Endothelial cell of umbilical vein (primary cell): ENCODE measurements around the gene NEK7. TPM values are rescaled to one million over a fixed set of nuclear protein-coding genes. Genes with fewer than 3 reads are reported as not detected.

Experiments used
- BruUV-seq: library from RNA; stranded (reverse); fragments of 400-500 nt; replicated peaks from 2 replicates; lab custom pipeline; 2021; lab: Mats Ljungman, UMichigan
- CTCF ChIA-PET: fragments of 300-600, 350-600 bp; sonication (Branson Sonifier 250); formaldehyde crosslinking; loops from one replicate; lab custom pipeline; 2021; ENCODE audit warnings: antibody characterized with exemption, inconsistent platforms; lab: Charles Lee
- POLR2A ChIA-PET: fragments of 300-600, 350-600 bp; sonication (Branson Sonifier 250); formaldehyde crosslinking; loops from one replicate; lab custom pipeline; 2021; ENCODE audit warnings: antibody characterized with exemption, inconsistent platforms; lab: Charles Lee
- DNase-seq: peaks from one replicate; pipeline ENCODE4 v3.0.0-alpha.2; 2011; ENCODE audit warnings: low read depth, low spot score
- FAIRE-seq: peaks from 2 replicates; lab custom pipeline; 2011; peaks lifted over from hg19 to GRCh38; lab: Jason Lieb, UNC
- H2AFZ ChIP-seq: 2 replicates; pipeline ENCODE4 v1.6.0; 2012; ENCODE audit warnings: low read depth, low read length, control low read depth, inconsistent platforms
- H3K27ac ChIP-seq: 2 replicates; pipeline ENCODE4 v1.5.1; 2011; ENCODE audit warnings: low read depth, mild to moderate bottlenecking, control low read depth, low read length, moderate library complexity; ENCODE audit not compliant: insufficient read depth
- H3K27me3 ChIP-seq, 2 experiments: 2 replicates each; pipeline versions ENCODE4 v1.6.0 to v1.6.1; 2011; ENCODE audit warnings: low read length in 2 of 2, mixed read lengths in 1 of 2; ENCODE audit not compliant: control insufficient read depth in 2 of 2, insufficient read depth in 2 of 2
- H3K36me3 ChIP-seq, 2 experiments: 2 replicates in 1 of 2; 3 replicates in 1 of 2; pipeline ENCODE4 v1.5.1; 2011; ENCODE audit warnings: low read length in 2 of 2, mild to moderate bottlenecking in 1 of 2, moderate library complexity in 1 of 2; ENCODE audit not compliant: control insufficient read depth in 2 of 2, insufficient read depth in 2 of 2; ENCODE audit errors: extremely low read depth in 1 of 2
- H3K4me1 ChIP-seq: 3 replicates; pipeline ENCODE4 v1.5.1; 2011; ENCODE audit warnings: mild to moderate bottlenecking, low read length; ENCODE audit not compliant: control insufficient read depth, insufficient read depth; ENCODE audit errors: extremely low read depth
- H3K4me2 ChIP-seq: 2 replicates; pipeline ENCODE4 v1.6.1; 2011; ENCODE audit warnings: low read length, control low read depth, mixed read lengths; ENCODE audit not compliant: insufficient read depth
- H3K4me3 ChIP-seq, 3 experiments: fragments of 200-600 bp in 1 of 3; sonication (generic), shearing (Covaris generic) in 1 of 3; replicated peaks in 1 of 3; 2 replicates each; pipeline ENCODE4 v1.5.1; 2011 to 2016; ENCODE audit warnings: control low read depth in 3 of 3, low read length in 3 of 3, mild to moderate bottlenecking in 2 of 3, inconsistent platforms in 1 of 3, low read depth in 1 of 3, moderate library complexity in 1 of 3; ENCODE audit not compliant: insufficient read depth in 1 of 3
- H3K79me2 ChIP-seq: 2 replicates; pipeline ENCODE4 v1.6.0; 2012; ENCODE audit warnings: low read length, inconsistent platforms; ENCODE audit not compliant: control insufficient read depth, insufficient read depth
- H3K9ac ChIP-seq: replicated peaks from 2 replicates; pipeline ENCODE3; 2011; ENCODE audit warnings: low read length, control low read depth; ENCODE audit not compliant: insufficient read depth; ENCODE audit errors: extremely low read depth
- H3K9me1 ChIP-seq: replicated peaks from 3 replicates; pipeline ENCODE4 v1.6.0; 2011; ENCODE audit warnings: mild to moderate bottlenecking, low read length; ENCODE audit not compliant: control insufficient read depth, insufficient read depth; ENCODE audit errors: extremely low read depth
- H3K9me3 ChIP-seq: replicated peaks from 2 replicates; pipeline ENCODE4 v1.5.1; 2012; ENCODE audit warnings: low read length, inconsistent platforms; ENCODE audit not compliant: control insufficient read depth, insufficient read depth
- H4K20me1 ChIP-seq: replicated peaks from 2 replicates; pipeline ENCODE3; 2011; ENCODE audit warnings: mild to moderate bottlenecking, low read length; ENCODE audit not compliant: control insufficient read depth, insufficient read depth; ENCODE audit errors: extremely low read depth
- CTCF ChIP-seq, 2 donors: IDR thresholded peaks; 1 replicate in 1 of 2; 2 replicates in 1 of 2; pipeline ENCODE4 v1.5.1; 2011; ENCODE audit warnings: low read length in 2 of 2, mild to moderate bottlenecking in 2 of 2, moderate library complexity in 2 of 2, control low read depth in 1 of 2, inconsistent platforms in 1 of 2, low read depth in 1 of 2; ENCODE audit not compliant: insufficient read depth in 1 of 2; ENCODE audit errors: extremely low read depth in 1 of 2
- EZH2 ChIP-seq: IDR thresholded peaks from 2 replicates; pipeline ENCODE4 v1.6.1; 2012; ENCODE audit warnings: borderline replicate concordance, low read depth, mild to moderate bottlenecking, moderate library complexity, low read length, inconsistent platforms; ENCODE audit not compliant: severe bottlenecking
- FOS ChIP-seq: IDR thresholded peaks from 2 replicates; pipeline ENCODE4 v1.6.1; 2011; ENCODE audit warnings: mild to moderate bottlenecking, low read length, moderate library complexity, borderline replicate concordance; ENCODE audit not compliant: insufficient read depth
- GATA2 ChIP-seq: IDR thresholded peaks from 2 replicates; pipeline ENCODE4 v1.7.0; 2011; ENCODE audit warnings: low read depth, mild to moderate bottlenecking, moderate library complexity, mixed read lengths, low read length; ENCODE audit not compliant: insufficient read length, insufficient read depth
- JUN ChIP-seq: IDR thresholded peaks from 2 replicates; pipeline ENCODE4 v1.6.1; 2011; ENCODE audit warnings: borderline replicate concordance, low read depth; ENCODE audit not compliant: insufficient read length, insufficient read depth
- MAX ChIP-seq: IDR thresholded peaks from 2 replicates; pipeline ENCODE4 v1.6.1; 2011; ENCODE audit not compliant: insufficient read depth, insufficient read length
- MYC ChIP-seq: IDR thresholded peaks from one replicate; pipeline ENCODE4 v1.6.1; 2011; ENCODE audit warnings: mild to moderate bottlenecking, low read depth, low read length
- POLR2A ChIP-seq: IDR thresholded peaks from 2 replicates; pipeline ENCODE4 v1.6.1; 2012; ENCODE audit warnings: low read depth, mild to moderate bottlenecking, control low read depth, low read length
- POLR2AphosphoS5 ChIP-seq: IDR thresholded peaks from 2 replicates; pipeline ENCODE4 v1.6.1; 2012; ENCODE audit warnings: low read depth, mild to moderate bottlenecking, control low read depth, low read length, moderate library complexity; ENCODE audit not compliant: insufficient read depth
- dilution Hi-C: fragments of 300-500 bp; cut with MboI; formaldehyde crosslinking; loops from one replicate; pipeline ENCODE4 v1.15.0; 2019; ENCODE audit warnings: low sequenced_read_pairs; ENCODE audit not compliant: extremely low pct_ligation_motif_present
- intact Hi-C: fragments of 100-400 bp; cut with micrococcal nuclease; formaldehyde crosslinking; loops from one replicate; pipeline ENCODE4 v1.10.0; 2022
- polyA plus RNA-seq, 4 experiments: library from polyadenylated mRNA; depleted of rRNA in 3 of 4; stranded (reverse) in 3 of 4; unstranded in 1 of 4; fragments of >200 nt; gene quantifications; 2 replicates each; pipeline versions ENCODE4 v1.2.1 to v1.2.3, GENCODE V29; 2011 to 2012; ENCODE audit warnings: missing spikeins in 1 of 4
- total RNA-seq: library from RNA; stranded (reverse); gene quantifications from 2 replicates; pipeline ENCODE4 v1.2.3, GENCODE V29; 2021

Gene NEK7
- total and polyA plus RNA-seq, 2 donors (not counting 3 experiments of a cell fraction or from before 2014, with no cell fraction given), result 22.6 to 45.7 TPM

- TF ChIP-seq JUN, result no peak
- no peak for TF ChIP-seq EZH2
- TF ChIP-seq MAX, result no peak
- no peak for TF ChIP-seq FOS
- no peak for TF ChIP-seq POLR2AphosphoS5
- TF ChIP-seq POLR2A, result no peak
- TF ChIP-seq CTCF (IDR thresholded peaks at IDR 0.05; ENCODE audit: extremely low read depth in 1 of 2, insufficient read depth in 1 of 2, low read depth in 1 of 2, low read length in 2 of 2), result no peak
- no peak for TF ChIP-seq MYC
- no peak for TF ChIP-seq GATA2
- H3K9me1 ChIP-seq, result no peaks in the 10 kb centered on the region
- H3K9ac ChIP-seq, result no peak overlapping the region
- no peak for DNase-seq
- H3K79me2 ChIP-seq, result peaks cover 33% of the 10 kb centered on the region
- FAIRE-seq, result no peak
- peaks cover 26% of the 10 kb centered on the region for H4K20me1 ChIP-seq
- no peaks in the 10 kb centered on the region for H3K36me3 ChIP-seq
- BruUV-seq, result no TSS peak
- H3K4me1 ChIP-seq, result peaks cover 15% of the 10 kb centered on the region
- POLR2A ChIA-PET, result no interaction called here
- intact Hi-C loops (loop anchor here (1.0 kb wide), 1 partner anchor 13 kb away; no protein-coding TSS in a partner anchor), dilution Hi-C loops (no loop called here)
- no peak overlapping the region for H3K27ac ChIP-seq
- CTCF ChIA-PET, result interaction anchor here (0.8 to 1.4 kb wide), 6 partner anchors 8 to 94 kb away, joined by 3 to 4 read pairs (median 3); no protein-coding TSS in a partner anchor
- no peaks in the 10 kb centered on the region for H3K27me3 ChIP-seq
- no peak overlapping the region for H2AFZ ChIP-seq
- no peak overlapping the region for H3K4me3 ChIP-seq
- H3K4me2 ChIP-seq, result no peak overlapping the region
- H3K9me3 ChIP-seq, result no peaks in the 10 kb centered on the region
Measured at GRCh38 chr1:198232940-198233675, 76.3 kb downstream of the NEK7 start.
